Amygdala (tissue), 56 donors: ENCODE measurements around the gene LILRA6.
"Not testable (repeated sequence)": the region's sequence is repeated elsewhere in the genome, so short reads cannot be mapped to it uniquely, and the experiment has no call there.

ENCODE experiments used
- DNase-seq, 56 donors: peaks; one replicate each; lab custom pipeline; 2025; lab: John Stamatoyannopoulos, UW

Gene LILRA6

DNA sequence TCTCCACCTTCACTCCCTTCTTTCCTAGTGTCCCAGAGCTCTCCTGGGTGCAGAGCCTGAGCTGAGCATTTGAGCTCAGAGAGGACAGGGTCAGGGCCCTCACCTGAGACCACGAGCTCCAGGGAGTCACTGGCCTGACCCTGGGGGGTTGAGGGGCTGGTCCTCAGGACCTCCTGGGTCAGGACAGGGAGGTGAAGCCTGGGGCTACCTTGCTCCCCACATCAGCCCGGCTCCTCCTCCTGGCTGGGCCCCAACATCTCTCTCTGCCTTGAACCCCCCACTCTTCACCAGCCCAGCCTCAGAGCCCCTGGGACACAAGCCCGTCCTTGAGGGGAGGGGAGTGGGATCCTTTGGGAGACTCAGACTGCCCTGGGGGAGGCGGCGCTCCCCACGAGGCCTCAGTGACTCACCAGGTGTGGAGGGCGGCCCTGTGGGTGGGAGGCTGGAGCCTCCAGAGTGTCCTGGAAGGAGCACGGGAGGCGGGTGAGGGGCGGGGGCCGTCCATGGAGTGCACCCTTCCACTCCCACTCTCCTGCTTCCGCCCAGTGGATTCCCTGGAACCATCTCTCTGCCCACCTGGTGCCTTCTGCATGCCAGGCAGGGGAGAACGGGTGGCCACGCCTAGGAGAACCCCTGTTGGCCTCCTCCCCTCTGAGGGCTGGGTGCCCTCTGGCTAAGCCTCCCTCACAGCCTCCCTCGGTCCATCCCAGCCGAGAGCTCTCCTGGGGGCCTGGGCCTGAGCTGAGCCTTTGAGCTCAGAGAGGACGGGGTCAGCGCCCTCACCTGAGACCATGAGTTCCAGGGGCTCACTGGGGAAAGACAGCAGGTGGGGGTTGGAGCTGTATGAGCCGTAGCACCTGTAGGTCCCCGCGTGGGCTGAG is 2.9 kb downstream of the LILRA6 start:
- not testable (repeated sequence) for DNase-seq

- DNase-seq, result no peak
These were observed 8.6 kb downstream of the LILRA6 start for GRCh38 chr19:54233941-54234340.

DNA sequence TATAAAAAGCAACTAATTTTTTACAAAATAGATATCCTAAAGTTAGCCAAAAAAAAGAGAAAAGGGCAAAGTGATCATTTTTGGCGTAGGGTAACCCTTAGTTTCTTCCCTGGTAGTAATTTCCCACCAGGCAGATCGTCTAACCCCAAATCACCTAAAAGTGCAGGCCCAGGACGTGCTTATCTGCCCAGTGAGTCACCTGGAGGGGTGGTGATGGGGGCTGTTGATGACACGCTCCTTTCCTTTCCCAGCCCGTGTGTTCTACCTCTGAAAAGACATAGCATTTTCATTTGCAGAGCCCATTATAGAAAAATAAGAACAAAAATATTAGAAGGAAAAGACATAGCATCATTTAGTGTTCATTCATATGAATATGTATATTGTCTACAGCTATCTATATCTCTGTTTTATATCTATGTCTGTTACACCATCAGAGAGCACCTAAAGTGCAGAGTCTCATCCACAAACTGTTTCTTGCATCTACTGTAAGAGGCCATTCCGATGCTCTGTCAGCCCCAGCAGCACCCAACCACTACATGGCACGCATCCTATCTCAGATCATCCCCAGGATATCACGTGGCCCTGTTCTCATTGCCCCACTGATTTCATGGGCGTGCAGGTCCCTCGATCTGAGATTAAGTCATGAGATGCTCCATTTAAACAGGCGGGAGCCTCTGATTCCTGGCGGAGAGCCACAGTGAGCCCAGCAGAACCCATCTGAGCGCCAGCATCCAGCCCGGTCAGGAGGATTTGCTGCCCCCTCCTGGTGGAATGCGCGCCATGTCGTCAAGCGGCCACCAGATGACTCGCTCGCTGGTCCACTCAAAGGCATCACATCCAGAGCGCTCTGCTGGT is 11.3 kb downstream of the LILRA6 start:
- DNase-seq, result peak in 54 of 56 donors; percentile 14 to 93 (median 71)

DNA sequence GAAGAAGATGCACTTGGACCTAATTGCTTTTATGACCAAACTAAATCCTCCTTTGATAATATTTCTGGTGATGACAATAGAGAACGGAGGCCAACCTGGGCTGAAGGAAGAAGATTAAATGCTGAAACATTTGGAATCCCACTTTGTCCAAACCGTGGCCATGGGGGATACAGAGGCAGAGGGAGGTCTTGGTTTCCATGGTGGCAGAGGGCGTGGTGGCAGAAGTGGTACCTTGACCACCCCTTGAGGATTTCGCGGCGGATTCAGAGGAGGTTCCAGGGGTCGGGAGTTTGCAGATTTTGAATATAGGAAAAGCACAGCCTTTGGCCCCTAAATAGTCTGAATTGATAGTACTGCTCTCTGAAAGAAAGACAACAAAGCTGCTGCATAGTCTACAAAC is 12.6 kb downstream of the LILRA6 start:
- no peak for DNase-seq

- no peak for DNase-seq
These were observed 13.4 kb downstream of the LILRA6 start for GRCh38 chr19:54229146-54229545.

DNA sequence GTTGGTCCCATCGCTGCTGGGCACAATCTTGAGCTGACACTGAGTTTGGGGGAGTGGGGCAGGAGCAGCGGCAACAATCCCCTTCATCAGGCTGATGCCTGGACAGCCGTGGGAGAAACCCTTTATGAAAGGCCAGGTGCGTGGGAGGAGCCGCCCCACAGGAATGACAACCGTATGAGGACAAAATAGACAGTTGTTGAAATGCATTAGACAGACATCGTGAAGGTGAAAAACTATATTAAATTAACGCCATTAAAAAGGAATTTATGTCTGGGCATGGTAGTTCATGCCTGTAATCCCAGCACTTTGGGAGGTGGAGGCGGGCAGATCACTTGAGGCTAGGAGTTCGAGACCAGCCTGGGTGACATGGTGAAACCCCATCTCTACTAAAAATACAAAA is 18.0 kb downstream of the LILRA6 start:
- not testable (repeated sequence) for DNase-seq

DNA sequence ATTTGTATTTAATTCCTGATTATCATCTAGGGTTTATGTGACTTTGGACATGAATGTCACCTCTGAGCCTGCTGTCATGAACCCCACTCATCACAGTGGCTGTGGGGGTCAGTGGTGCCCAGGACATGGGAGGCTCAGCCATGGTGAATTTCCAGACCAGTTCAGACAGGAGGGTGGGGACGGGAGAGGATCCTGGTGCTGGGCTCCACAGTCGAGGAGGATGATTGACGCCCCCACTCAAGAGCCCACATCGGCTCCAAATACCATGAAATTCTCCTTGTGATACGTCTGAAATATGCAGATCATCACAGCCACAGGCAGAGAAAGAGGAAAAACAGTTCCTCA is 18.7 kb downstream of the LILRA6 start:
- not testable (repeated sequence) for DNase-seq

GRCh38 chr19:54223277-54223936 is 19.2 kb downstream of the LILRA6 start:
- DNase-seq, result not testable (repeated sequence)

DNA sequence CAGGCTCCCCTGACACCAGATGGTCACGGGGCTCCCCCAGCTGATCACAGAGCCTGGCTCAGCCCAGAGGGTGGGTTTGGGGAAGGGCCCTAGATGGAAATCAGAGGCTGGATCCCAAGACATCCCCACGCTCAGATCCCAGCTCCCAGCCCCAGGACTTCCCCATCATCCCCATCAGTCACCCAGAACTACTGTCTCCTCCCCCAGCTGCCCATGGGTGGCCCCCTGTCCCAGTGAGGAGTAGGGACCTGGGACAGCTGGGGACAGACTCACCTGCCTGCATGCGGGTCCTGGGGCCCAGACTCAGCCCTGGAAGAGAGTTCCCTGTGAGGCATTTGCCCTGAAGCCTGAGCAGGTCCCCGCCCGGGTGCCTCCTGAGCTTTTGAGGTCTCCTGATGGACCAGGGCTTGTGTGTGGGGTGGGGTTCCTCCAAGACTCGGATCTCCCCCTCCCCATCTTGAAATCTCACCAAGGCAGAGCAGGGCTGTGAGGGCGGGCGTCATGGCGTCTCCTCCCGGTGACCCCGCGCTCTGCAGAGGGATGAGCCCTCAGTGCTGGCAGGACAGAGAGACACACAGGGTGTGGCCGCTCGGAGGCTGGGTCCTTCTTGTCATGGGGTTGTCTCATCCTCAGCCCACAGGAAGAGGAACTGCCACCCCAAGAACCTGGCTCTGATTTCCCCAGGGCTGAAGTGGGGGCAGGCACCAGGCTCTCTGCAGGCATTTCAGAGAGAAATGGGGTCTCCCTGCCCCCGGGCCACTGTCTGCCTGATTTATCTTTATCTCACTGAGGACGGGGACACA is 19.9 kb downstream of the LILRA6 start, which contains the start of gene LILRB3:
Gene LILRB3, minus strand, starts transcription at position 534 of the 803 bp plus-strand sequence. Its CDS starts 31 bp downstream, at position 503.
- peak in 1 of 56 donors; percentile 5 for DNase-seq

DNA sequence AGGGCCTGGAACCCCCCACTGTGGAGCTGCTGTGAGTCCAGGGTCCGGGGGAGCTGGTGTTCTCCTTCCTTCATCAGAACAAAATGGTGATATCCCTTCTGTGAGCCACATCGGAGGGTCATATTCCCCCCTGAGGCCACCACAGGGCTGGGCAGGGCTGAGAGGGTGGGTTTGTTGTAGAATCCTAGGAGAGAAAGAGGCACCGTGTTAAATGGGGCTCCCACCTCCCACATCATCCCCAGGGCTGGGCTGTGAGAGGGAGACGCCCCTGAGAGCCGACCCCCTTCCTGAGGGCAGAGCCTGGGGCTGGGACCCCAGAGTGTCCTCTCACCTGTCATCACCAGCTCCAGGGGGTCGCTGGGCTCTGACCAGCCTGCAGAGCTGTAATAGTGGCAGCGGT is 20.6 kb downstream of the LILRA6 start:
- not testable (repeated sequence) for DNase-seq

- DNase-seq, result not testable (repeated sequence)
These were observed 22.9 kb downstream of the LILRA6 start for GRCh38 chr19:54219702-54220101.

DNA sequence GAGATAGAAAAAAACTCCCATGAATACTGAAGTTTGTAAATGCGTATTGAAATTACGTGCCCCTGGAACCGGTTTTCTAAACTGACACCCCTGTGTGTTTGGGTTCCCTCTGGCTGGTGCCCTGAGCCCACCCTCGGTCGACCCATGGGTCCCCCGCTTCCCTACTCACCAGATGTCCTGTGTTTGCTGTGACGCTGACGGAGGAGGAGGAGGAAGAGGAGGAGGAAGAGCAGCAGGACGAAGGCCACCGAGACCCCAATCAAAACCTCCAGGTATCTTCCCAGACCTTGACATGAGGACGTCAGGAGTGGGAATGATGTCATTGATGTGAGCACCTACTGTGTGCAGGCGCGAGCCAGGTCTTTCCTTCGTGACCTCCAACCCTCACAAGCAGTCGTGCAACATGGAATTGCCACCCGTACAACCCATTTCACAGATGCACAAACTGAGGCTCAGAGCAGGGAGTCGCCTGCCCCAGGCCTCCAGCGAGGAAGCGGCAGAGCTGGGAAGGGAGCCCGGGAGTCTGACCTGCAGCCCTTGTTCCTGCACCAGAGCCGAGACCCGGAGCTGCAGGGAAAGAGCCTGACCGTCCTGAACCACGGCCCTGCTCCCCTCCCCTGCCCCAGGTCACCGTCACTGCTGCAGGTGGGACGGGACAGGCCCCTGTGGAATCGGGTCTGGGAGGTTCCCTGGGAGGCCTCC is 23.5 kb downstream of the LILRA6 start:
- no peak for DNase-seq

GRCh38 chr19:54218259-54218658 is 24.3 kb downstream of the LILRA6 start:
- no peak for DNase-seq

GRCh38 chr19:54217517-54218247 is 24.9 kb downstream of the LILRA6 start:
- not testable (repeated sequence) for DNase-seq

DNA sequence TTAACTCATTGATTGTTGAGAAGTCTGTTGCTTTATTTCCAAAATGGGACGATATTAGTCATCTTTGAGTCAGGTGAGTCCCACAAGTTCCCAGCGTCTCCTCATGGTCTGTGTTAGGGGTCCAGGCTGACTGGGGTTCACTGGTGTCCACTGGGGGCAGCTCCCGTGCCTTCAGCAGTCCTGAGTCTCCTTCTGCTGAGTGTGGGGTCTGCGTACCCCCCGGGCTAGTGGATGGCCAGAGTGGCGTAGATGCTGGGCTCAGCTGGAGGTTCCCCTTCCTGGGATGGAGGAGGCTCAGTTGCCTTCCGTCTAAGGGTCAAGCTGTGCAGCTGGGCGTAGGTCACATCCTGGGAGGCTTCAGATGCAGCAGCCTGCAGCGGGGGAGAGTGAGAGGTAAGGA is 25.7 kb downstream of the LILRA6 start:
- no peak for DNase-seq

- not testable (repeated sequence) for DNase-seq
These were observed 27.9 kb downstream of the LILRA6 start for GRCh38 chr19:54214734-54215133.

DNA sequence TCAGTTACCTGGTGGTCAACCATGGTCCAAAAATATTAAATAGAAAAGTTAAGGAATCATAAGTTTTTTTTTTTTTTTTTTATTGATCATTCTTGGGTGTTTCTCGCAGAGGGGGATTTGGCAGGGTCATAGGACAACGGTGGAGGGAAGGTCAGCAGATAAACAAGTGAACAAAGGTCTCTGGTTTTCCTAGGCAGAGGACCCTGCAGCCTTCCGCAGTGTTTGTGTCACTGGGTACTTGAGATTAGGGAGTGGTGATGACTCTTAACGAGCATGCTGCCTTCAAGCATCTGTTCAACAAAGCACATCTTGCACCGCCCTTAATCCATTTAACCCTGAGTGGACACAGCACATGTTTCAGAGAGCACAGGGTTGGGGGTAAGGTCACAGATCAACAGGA is 28.4 kb downstream of the LILRA6 start:
- not testable (repeated sequence) for DNase-seq

DNA sequence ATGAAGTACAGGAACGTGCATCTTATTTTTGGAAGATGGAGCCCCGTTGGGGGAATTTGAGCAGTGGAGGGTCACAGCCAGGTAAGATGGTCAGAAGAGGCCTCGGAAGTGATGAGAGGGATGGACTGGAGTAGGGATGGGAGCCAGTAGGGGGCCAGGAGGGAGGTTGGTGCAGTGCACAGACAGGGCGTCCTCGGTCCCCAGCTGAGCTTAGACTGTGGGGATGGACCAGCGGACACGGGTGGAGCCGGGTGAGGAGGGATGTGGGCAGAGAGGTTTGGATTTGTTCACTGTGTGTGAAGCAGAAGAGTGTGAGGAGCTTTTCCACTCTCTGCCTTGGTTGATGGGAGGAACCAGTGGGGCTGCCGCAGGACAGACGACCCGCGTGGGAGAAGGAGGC is 31.4 kb downstream of the LILRA6 start:
- no peak for DNase-seq
